Tibial nerve (tissue), 4 donors: ENCODE results near the gene LMF2. TPM values are rescaled to one million over a fixed set of nuclear protein-coding genes. Genes with fewer than 3 reads are reported as not detected.

Experiments
- DNase-seq, 2 donors: peaks; one replicate each; pipeline ENCODE4 v3.0.0-alpha.2; 2019; ENCODE audit warnings: low spot score in 2 of 2
- H3K27ac ChIP-seq, 4 donors: fragments of 200-600 bp; sonication (generic) in 3 of 4; one replicate each; pipeline ENCODE4 v1.5.1; 2017 to 2019; ENCODE audit warnings: mild to moderate bottlenecking in 1 of 4
- H3K27me3 ChIP-seq, 2 donors: fragments of 200-600 bp; sonication (generic) in 1 of 2; one replicate each; pipeline versions ENCODE4 v1.5.1 to v1.6.0; 2017 to 2019
- H3K36me3 ChIP-seq, 3 donors: fragments of 200-600 bp; sonication (generic); one replicate each; pipeline ENCODE4 v1.5.1; 2018 to 2019
- H3K4me1 ChIP-seq, 4 donors: fragments of 200-600 bp; sonication (generic) in 3 of 4; one replicate each; pipeline ENCODE4 v1.5.1; 2017 to 2019
- H3K4me3 ChIP-seq, 4 donors: fragments of 200-600 bp; sonication (generic) in 3 of 4; one replicate each; pipeline ENCODE4 v1.5.1; 2017 to 2019; ENCODE audit warnings: mild to moderate bottlenecking in 1 of 4, moderate library complexity in 1 of 4
- H3K9me3 ChIP-seq, 4 donors: fragments of 200-600 bp; sonication (generic) in 3 of 4; one replicate each; pipeline ENCODE4 v1.5.1; 2017 to 2019
- CTCF ChIP-seq, 5 experiments: fragments of 200-600 bp in 3 of 5; fragments of 450-650 bp in 2 of 5; sonication (generic) in 3 of 5; IDR thresholded peaks; one replicate each; pipeline ENCODE4 v1.5.1; 2016 to 2019; ENCODE audit warnings: antibody characterized with exemption in 5 of 5, mild to moderate bottlenecking in 3 of 5, moderate library complexity in 2 of 5
- EP300 ChIP-seq, 2 donors: sonication (generic); formaldehyde crosslinking; IDR thresholded peaks; one replicate each; pipeline ENCODE4 v1.6.1; 2017; ENCODE audit warnings: antibody characterized with exemption in 2 of 2, mild to moderate bottlenecking in 1 of 2
- POLR2A ChIP-seq, 2 donors: fragments of 450-650 bp; IDR thresholded peaks; one replicate each; pipeline ENCODE4 v1.6.1; 2017; ENCODE audit warnings: antibody characterized with exemption in 2 of 2, mild to moderate bottlenecking in 2 of 2, moderate library complexity in 2 of 2
- WGBS, 2 donors: methylation state at CpG; one replicate each; pipeline ENCODE4 v1.1.5; 2018; 5-methylcytosine and 5-hydroxymethylcytosine counted together
- total RNA-seq, 4 donors: library from RNA; depleted of rRNA; stranded (reverse); fragments of >200 nt; gene quantifications; one replicate each; pipeline ENCODE4 v1.1.0, GENCODE V29; 2016

Gene LMF2
- total RNA-seq, 4 donors from 2014 or later, result 53.7 to 85.2 (median 58.1) TPM

GRCh38 chr22:50469377-50470305 is 37.9 kb downstream of the LMF2 start:
- WGBS, 2 donors, result 19 to 46% methylated on average over 5 to 14 of the region's 25 CpGs

GRCh38 chr22:50468626-50469025 is 38.9 kb downstream of the LMF2 start:
- H3K4me1 ChIP-seq, result peaks cover 5 to 55% (median 48%) of the 10 kb centered on the region in 4 donors
- H3K36me3 ChIP-seq, result peaks cover 5 to 46% (median 36%) of the 10 kb centered on the region in 3 donors
- no peaks in the 10 kb centered on the region for H3K9me3 ChIP-seq
- no peak overlapping the region for H3K4me3 ChIP-seq
- 86 to 90% methylated on average over 2 to 7 of the region's 8 CpGs for WGBS, 2 donors
- peak overlapping the region in 1 of 4 donors; percentile 55 for H3K27ac ChIP-seq
- DNase-seq, result no peak
- no peak for TF ChIP-seq POLR2A (IDR thresholded peaks at IDR 0.05)
- no peak for TF ChIP-seq CTCF (IDR thresholded peaks at IDR 0.05)
- TF ChIP-seq EP300 (IDR thresholded peaks at IDR 0.05), result no peak
- no peaks in the 10 kb centered on the region for H3K27me3 ChIP-seq

More at GRCh38 chr22:50469377-50470305, 37.9 kb downstream of the LMF2 start:
- H3K4me3 ChIP-seq, result peak overlapping the region in 1 of 4 donors; percentile 21
- peak overlapping the region in 1 of 4 donors; percentile 63 for H3K27ac ChIP-seq
- H3K36me3 ChIP-seq, result peaks cover 5 to 36% (median 30%) of the 10 kb centered on the region in 3 donors
- H3K27me3 ChIP-seq, result no peaks in the 10 kb centered on the region
- DNase-seq, result peak in 1 of 2 donors; percentile 13
- H3K4me1 ChIP-seq, result peaks cover 5 to 56% (median 53%) of the 10 kb centered on the region in 4 donors
- no peak for TF ChIP-seq POLR2A (IDR thresholded peaks at IDR 0.05)
- no peaks in the 10 kb centered on the region for H3K9me3 ChIP-seq

- H3K36me3 ChIP-seq, result peaks cover 5 to 53% (median 42%) of the 10 kb centered on the region in 3 donors
- no peak overlapping the region for H3K4me3 ChIP-seq
- no peak overlapping the region for H3K27ac ChIP-seq
- WGBS, 2 donors, result 74 to 87% methylated on average over 14 to 21 of the region's 22 CpGs
- H3K27me3 ChIP-seq, result no peaks in the 10 kb centered on the region
- TF ChIP-seq EP300 (IDR thresholded peaks at IDR 0.05), result no peak
- no peak for TF ChIP-seq POLR2A (IDR thresholded peaks at IDR 0.05)
- no peak for TF ChIP-seq CTCF (IDR thresholded peaks at IDR 0.05)
- peaks cover 0 to 48% (median 41%) of the 10 kb centered on the region in 4 donors for H3K4me1 ChIP-seq
- H3K9me3 ChIP-seq, result no peaks in the 10 kb centered on the region
- no peak for DNase-seq
Observed at GRCh38 chr22:50467773-50468440, 39.6 kb downstream of the LMF2 start.

GRCh38 chr22:50467341-50467740 is 40.2 kb downstream of the LMF2 start:
- H3K4me1 ChIP-seq, result peaks cover 0 to 42% (median 36%) of the 10 kb centered on the region in 4 donors
- H3K36me3 ChIP-seq, result peaks cover 7 to 59% (median 42%) of the 10 kb centered on the region in 3 donors
- TF ChIP-seq CTCF (IDR thresholded peaks at IDR 0.05) (no peak), EP300 (IDR thresholded peaks at IDR 0.05) (no peak), POLR2A (IDR thresholded peaks at IDR 0.05) (no peak)
- no peak overlapping the region for H3K27ac ChIP-seq
- H3K4me3 ChIP-seq, result no peak overlapping the region
- no peaks in the 10 kb centered on the region for H3K9me3 ChIP-seq
- WGBS, 2 donors, result 85% methylated on average over 21 to 22 of the region's 24 CpGs
- no peaks in the 10 kb centered on the region for H3K27me3 ChIP-seq
- no peak for DNase-seq

GRCh38 chr22:50465066-50465930 is 42.2 kb downstream of the LMF2 start:
- DNase-seq, result no peak
- Histone ChIP-seq H3K27me3 (no peaks in the 10 kb centered on the region), H3K27ac (no peak overlapping the region), H3K9me3 (no peaks in the 10 kb centered on the region), H3K4me1 (peaks cover 0 to 21% (median 15%) of the 10 kb centered on the region in 4 donors), H3K4me3 (no peak overlapping the region), H3K36me3 (peaks cover 9 to 80% (median 63%) of the 10 kb centered on the region in 3 donors)
- TF ChIP-seq CTCF (IDR thresholded peaks at IDR 0.05) (no peak), POLR2A (IDR thresholded peaks at IDR 0.05) (no peak), EP300 (IDR thresholded peaks at IDR 0.05) (no peak)
- WGBS, 2 donors, result 89% methylated on average over 22 to 28 of the region's 30 CpGs
